KOPT-K1 (cell line): ENCODE measurements around the gene HTN1.
"Not testable (repeated sequence)": the region's sequence is repeated elsewhere in the genome, so short reads cannot be mapped to it uniquely, and the experiment has no call there.

ENCODE experiments used
- H3K27ac ChIP-seq: fragments of 200-600 bp; sonication (generic); 2 replicates; pipeline ENCODE4 v1.5.1; 2016; ENCODE audit warnings: antibody characterized with exemption, mild to moderate bottlenecking, low read depth, low read length; ENCODE audit not compliant: poor library complexity, severe bottlenecking
- H3K36me3 ChIP-seq: fragments of 200-600 bp; sonication (generic); 2 replicates; pipeline ENCODE4 v1.5.1; 2017; ENCODE audit warnings: antibody characterized with exemption, mild to moderate bottlenecking, low read length, moderate library complexity; ENCODE audit not compliant: insufficient read depth
- H3K9me3 ChIP-seq: fragments of 200-600 bp; sonication (generic); 2 replicates; pipeline ENCODE4 v1.5.1; 2017; ENCODE audit warnings: antibody characterized with exemption, low read length, mild to moderate bottlenecking; ENCODE audit not compliant: insufficient read depth, poor library complexity, severe bottlenecking

HTN1 gene

DNA sequence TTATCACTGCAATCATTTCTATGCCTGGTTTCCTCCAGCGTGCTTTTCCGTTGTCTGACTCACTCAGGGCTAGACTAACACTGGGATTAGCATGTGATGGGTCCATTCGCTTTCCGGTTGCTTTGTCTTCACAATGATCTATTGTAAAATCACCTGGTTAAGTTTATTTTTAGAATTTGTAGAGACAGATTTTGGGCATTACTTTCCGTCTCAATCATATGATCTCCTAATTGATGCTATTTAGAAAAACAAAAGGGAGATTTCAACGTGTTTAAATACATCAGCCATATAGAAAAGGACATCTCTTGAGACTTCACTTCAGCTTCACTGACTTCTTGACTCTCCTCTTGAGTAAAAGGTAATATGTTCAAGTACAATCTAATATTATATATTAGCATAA is at the start of gene HTN1:
Gene HTN1 (plus strand): TSS at position 301 of the 400 bp plus-strand sequence. CDS start 2,639 bp downstream, outside the sequence.
- not testable (repeated sequence) for H3K27ac ChIP-seq, H3K9me3 ChIP-seq, H3K36me3 ChIP-seq

DNA sequence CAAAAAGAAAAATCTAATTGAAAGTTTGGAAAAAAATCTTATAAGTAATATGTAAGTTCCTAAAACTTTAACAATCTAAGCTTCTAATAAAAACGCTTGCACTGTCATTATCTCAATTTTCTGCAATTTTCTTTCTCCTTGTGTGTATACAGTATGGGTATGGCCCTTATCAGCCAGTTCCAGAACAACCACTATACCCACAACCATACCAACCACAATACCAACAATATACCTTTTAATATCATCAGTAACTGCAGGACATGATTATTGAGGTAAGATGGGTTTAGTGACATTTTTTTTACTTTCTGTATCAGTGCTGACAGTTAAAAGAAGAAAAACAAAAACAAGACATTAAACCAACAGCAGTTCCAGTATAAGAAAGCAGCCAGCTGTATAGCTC is 49.5 kb upstream of the HTN1 start:
- H3K36me3 ChIP-seq, result no peaks in the 10 kb centered on the region
- no peaks in the 10 kb centered on the region for H3K9me3 ChIP-seq

DNA sequence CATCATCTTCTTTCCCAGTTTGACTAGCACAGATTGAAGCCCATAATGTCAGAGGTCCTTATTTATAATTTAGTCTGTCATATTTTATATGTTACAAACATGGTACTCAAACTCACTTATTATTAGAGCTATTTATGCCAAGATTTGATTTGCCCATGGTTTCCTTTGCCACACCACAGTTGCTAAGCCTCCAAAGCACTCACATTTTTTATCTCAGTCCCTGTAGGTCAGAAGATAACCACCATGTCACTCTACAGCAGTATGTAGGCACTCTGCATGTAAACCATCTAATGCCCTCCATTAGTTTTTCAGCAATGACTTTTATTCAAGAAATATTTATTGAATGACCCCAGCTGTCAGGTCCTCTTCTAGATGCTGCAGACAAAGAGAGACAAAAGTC is 47.7 kb upstream of the HTN1 start:
- Histone ChIP-seq H3K36me3 (no peaks in the 10 kb centered on the region), H3K27ac (no peak overlapping the region), H3K9me3 (no peaks in the 10 kb centered on the region)

More for the DNA sequence above, 49.5 kb upstream of the HTN1 start:
- no peak overlapping the region for H3K27ac ChIP-seq

- no peaks in the 10 kb centered on the region for H3K36me3 ChIP-seq
- no peaks in the 10 kb centered on the region for H3K9me3 ChIP-seq
- H3K27ac ChIP-seq, result no peak overlapping the region
Measured at GRCh38 chr4:70008771-70009170, 41.5 kb upstream of the HTN1 start.

- H3K27ac ChIP-seq, H3K9me3 ChIP-seq, H3K36me3 ChIP-seq: not testable (repeated sequence)
Measured at GRCh38 chr4:70019006-70019405, 31.2 kb upstream of the HTN1 start.

DNA sequence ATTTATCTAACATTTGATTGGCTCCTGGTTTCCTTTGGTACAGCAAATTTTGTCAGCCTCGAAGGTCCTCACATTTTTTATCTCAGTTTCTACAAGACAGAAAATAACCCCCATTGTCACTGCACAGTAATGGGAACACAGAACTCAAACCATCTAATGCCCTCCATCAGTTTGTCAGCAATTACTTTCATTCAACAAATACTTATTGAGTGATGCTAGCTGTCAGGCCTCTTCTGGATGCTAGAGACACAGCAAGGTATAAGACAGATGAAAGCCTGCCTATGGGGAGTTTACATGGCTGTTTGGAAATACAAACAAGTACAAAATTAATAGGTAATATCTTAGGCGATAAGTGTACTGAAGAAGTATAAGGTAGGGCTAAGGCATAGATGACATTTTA is 27.0 kb upstream of the HTN1 start:
- Histone ChIP-seq H3K36me3 (no peaks in the 10 kb centered on the region), H3K9me3 (no peaks in the 10 kb centered on the region)

DNA sequence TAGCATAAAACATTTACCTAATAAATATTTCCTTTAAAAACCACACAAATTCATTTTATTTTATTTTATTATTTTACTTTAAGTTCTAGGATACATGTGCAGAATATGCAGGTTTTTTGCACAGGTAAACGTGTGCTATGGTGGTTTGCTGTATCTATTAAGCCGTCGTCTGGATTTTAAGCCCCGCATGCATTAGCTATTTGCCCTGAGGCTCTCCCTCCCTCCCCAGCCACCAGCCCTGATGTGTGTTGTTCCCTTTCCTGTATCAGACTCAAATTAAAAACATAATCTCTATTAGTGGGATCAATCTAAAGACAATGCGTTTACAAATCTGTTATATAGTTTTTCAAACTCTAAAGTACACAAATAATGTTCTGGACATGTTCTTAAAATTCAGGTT is 23.2 kb upstream of the HTN1 start:
- Histone ChIP-seq H3K27ac (no peak overlapping the region), H3K36me3 (no peaks in the 10 kb centered on the region), H3K9me3 (no peaks in the 10 kb centered on the region)

More for the DNA sequence above, 27.0 kb upstream of the HTN1 start:
- no peak overlapping the region for H3K27ac ChIP-seq

DNA sequence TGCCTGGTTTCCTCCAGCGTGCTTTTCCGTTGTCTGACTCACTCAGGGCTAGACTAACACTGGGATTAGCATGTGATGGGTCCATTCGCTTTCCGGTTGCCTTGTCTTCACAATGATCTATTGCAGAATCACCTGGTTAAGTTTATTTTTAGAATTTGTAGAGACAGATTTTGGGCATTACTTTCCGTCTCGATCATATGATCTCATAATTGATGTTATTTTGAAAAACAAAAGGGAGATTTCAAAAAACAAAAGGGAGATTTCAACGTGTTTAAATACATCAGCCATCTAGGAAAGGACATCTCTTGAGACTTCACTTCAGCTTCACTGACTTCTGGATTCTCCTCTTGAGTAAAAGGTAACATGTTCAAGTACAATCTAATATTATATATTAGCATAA is 22.1 kb upstream of the HTN1 start, which contains the start of gene HTN3:
Gene HTN3 (plus strand): TSS at position 301 of the 400 bp plus-strand sequence. CDS start 2,282 bp downstream, outside the sequence.
- not testable (repeated sequence) for H3K9me3 ChIP-seq, H3K36me3 ChIP-seq, H3K27ac ChIP-seq

- not testable (repeated sequence) for H3K9me3 ChIP-seq, H3K27ac ChIP-seq, H3K36me3 ChIP-seq
Measured at GRCh38 chr4:70037559-70037958, 12.7 kb upstream of the HTN1 start.

DNA sequence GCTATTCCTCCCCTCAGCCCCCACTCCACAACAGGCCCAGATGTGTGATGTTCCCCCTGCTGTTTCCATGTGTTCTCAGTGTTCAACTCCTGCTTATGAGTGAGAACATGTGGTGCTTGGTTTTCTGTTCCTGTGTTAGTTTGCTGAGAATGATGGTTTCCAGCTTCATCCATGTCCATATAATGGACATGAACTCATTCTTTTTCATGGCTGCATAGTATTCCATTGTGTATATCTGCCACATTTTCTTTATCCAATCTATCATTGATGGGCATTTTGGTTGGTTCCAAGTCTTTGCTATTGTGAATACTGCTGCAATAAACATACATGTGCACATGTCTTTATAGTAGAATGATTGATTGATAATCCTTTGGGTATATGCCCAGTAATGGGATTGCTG is 10.3 kb upstream of the HTN1 start:
- H3K9me3 ChIP-seq, H3K36me3 ChIP-seq, H3K27ac ChIP-seq: not testable (repeated sequence)

GRCh38 chr4:70041652-70042286 is 8.5 kb upstream of the HTN1 start:
- no peaks in the 10 kb centered on the region for H3K36me3 ChIP-seq

DNA sequence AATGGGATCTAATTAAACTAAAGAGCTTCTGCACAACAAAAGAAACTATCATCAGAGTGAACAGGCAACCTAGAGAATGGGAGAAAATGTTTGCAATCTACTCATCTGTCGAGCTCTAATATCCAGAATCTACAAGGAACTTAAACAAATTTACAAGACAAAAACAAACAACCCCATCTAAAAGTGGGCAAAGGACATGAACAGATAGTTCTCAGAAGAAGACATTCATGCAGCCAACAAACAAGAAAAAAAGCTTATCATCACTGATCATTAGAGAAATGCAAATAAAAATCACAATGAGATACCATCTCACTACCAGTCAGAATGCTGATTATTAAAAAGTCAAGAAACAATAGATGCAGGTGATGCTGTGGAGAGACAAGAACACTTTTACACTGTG is 6.3 kb downstream of the HTN1 start:
- not testable (repeated sequence) for H3K9me3 ChIP-seq, H3K27ac ChIP-seq, H3K36me3 ChIP-seq

More at GRCh38 chr4:70041652-70042286, 8.5 kb upstream of the HTN1 start:
- no peaks in the 10 kb centered on the region for H3K9me3 ChIP-seq
- no peak overlapping the region for H3K27ac ChIP-seq

GRCh38 chr4:70057651-70058050 is 7.4 kb downstream of the HTN1 start:
- Histone ChIP-seq H3K36me3 (no peaks in the 10 kb centered on the region), H3K27ac (no peak overlapping the region), H3K9me3 (no peaks in the 10 kb centered on the region)

- Histone ChIP-seq H3K9me3 (no peaks in the 10 kb centered on the region), H3K27ac (no peak overlapping the region), H3K36me3 (no peaks in the 10 kb centered on the region)
Measured at GRCh38 chr4:70059149-70059548, 8.9 kb downstream of the HTN1 start.

- H3K27ac ChIP-seq, result no peak overlapping the region
- H3K9me3 ChIP-seq, result no peaks in the 10 kb centered on the region
- H3K36me3 ChIP-seq, result no peaks in the 10 kb centered on the region
Measured at GRCh38 chr4:70062000-70062399, 11.8 kb downstream of the HTN1 start.

- Histone ChIP-seq H3K9me3 (no peaks in the 10 kb centered on the region), H3K27ac (no peak overlapping the region), H3K36me3 (no peaks in the 10 kb centered on the region)
Measured at GRCh38 chr4:70080205-70080604, 30.0 kb downstream of the HTN1 start.
